Cortex of kidney (tissue), 1 donor: ENCODE results near the gene PBLD.

Source experiments
- DNase-seq: peaks from one replicate; lab custom pipeline; 2025; lab: John Stamatoyannopoulos, UW

Gene PBLD

GRCh38 chr10:68332259-68333057 lies at the start of gene PBLD:
Gene PBLD, minus strand, starts transcription at chr10:68332928. Its CDS starts 26,084 bp downstream, at chr10:68306844.
- no peak for DNase-seq

DNA sequence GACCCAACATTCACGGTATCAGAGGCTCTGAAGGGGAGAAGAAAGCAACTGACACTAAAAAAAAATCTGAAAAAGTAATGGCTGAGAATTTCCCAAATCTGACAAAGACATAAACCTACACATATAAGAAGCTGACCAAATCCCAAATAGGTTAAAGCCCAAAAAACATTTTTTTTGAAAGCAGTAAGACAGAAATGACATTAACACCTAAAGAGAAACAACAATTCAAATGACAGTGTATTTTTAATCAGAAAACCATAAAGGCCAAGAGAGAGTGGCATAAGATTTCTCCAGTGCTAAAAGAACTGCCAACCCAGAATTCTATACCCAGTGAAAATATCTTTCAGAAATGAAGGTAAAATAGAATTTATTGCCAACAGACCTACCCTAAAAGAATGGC lies 38.9 kb upstream of the PBLD start:
- no peak for DNase-seq

GRCh38 chr10:68367121-68367520 lies 34.4 kb upstream of the PBLD start:
- DNase-seq, result no peak

DNA sequence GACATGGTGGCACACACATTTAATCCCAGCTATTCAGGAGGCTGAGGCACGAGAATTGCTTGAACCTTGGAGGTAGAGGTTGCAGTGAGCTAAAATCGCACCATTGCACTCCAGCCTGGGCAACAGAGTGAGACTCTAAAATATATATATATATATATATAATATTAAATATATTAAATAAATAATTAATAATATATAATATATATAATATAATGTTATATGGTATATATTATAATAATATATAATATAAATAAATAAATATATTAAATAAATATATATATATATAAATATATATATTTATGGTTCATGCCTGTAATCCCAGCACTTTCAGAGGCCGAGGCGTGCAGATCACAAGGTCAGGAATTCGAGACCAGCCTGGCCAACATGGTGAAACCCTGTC lies 33.9 kb upstream of the PBLD start:
- DNase-seq, result no peak

DNA sequence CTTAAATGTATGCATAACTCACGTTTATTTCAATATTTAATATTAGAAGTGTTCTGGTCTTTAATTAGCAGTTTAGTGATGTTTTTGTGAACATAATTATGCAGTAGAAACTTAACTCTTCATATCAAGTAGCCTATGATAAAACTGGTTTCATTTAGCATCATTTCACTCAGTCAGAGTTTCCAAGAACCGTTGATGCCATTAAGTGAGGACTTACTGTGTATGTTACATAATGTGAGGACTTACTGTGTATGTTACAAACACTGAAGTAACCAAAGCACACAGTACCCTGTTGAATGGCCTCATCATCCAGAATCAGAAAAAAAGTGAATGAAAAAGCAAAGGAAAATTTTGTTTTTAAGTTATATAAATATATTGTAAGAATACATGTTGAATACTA lies 32.9 kb upstream of the PBLD start:
- no peak for DNase-seq

GRCh38 chr10:68364101-68364886 lies 31.6 kb upstream of the PBLD start:
- DNase-seq, result no peak

DNA sequence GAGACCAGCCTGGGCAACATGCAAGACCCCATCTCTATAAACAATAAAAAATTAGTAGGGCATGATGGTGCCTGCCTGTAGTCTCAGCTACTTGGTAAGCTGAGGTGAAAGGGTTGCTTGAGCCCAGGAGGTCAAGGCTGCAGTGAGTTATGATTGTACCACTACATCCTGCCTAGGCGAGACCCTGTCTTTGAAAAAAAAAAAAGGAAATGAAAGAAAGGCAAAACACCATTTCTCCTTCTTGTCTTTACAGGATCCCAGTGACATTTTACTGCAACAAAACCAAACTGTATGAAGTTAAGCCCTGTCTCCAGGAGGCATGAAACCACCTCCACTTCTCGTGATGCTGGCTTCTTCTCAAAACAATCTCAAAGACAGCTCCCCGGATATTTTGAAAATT lies 29.9 kb upstream of the PBLD start:
- DNase-seq, result no peak

DNA sequence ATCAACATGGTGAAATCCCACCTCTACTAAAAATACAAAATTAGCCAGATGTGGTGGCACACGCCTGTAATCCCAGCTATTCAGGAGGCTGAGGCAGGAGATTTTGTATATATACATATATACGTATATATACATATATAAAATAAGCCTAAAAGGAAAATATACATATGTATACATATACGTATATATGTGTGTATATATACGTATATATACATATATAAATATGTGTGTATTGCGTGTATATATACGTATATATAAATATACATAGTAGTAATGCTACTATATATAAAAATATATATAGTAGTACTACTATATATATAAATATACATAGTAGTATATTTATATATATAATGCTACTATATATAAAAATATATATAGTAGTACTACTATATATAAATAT lies 26.5 kb upstream of the PBLD start:
- no peak for DNase-seq

DNA sequence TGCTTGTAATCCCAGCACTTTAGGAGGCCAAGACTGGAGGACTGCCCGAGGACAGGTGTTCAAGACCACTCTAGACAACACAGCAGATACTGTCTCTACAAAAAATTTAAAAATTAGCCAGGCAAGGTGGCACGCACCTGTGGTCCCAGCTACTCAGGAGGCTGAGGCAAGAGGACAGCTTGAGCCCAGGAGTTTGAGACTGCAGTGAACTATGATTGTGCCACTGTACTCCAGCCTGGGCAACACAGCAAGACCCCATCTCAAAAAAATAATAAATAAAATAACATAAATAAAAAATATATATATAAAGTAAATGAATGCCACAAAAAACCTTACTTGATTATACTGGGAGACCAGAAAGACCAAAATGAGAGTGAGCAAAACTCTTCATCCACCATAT lies 20.8 kb upstream of the PBLD start:
- DNase-seq, result no peak

- no peak for DNase-seq
Measured at GRCh38 chr10:68348265-68348741, 15.6 kb upstream of the PBLD start.

DNA sequence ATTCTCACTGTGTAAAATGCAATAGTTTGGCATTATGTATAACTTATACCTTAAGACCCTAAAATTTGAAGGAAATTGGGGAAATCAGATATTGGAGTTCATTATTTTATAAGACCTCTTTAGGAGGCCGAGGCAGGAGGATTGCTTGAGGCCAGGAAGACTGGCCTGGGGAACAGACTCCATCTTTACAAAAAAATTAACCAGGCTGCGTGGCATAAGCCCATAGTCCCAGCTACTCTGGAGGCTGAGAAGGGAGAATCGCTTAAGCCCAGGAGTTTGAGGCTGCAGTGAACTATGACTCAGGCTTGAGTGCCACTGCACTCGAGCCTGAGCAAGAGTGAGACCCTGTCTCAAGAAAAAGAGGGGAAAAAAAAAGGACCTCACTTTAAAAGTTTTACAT lies 14.0 kb upstream of the PBLD start:
- DNase-seq, result no peak

DNA sequence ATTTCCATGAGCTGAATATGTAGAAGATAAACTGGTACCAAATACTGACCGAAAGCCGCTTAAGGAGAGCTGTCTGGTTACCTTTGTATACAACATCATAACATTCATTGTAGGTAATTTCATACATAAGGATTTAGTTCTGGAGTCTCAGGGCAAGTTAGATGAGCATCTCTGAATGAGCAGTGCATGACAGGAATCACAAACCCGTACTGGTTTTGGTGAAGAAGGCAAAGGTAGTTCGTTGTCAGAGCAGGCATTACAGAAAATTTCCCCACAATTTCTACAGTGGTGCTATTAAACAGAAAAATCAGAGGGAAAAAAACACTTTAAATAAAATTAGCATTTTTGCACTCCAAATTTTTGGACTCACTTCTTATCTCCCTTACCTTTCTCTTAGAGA lies 12.9 kb upstream of the PBLD start:
- no peak for DNase-seq

GRCh38 chr10:68342909-68343516 lies 10.3 kb upstream of the PBLD start:
- no peak for DNase-seq

GRCh38 chr10:68340358-68341080 lies 7.8 kb upstream of the PBLD start:
- DNase-seq, result no peak

DNA sequence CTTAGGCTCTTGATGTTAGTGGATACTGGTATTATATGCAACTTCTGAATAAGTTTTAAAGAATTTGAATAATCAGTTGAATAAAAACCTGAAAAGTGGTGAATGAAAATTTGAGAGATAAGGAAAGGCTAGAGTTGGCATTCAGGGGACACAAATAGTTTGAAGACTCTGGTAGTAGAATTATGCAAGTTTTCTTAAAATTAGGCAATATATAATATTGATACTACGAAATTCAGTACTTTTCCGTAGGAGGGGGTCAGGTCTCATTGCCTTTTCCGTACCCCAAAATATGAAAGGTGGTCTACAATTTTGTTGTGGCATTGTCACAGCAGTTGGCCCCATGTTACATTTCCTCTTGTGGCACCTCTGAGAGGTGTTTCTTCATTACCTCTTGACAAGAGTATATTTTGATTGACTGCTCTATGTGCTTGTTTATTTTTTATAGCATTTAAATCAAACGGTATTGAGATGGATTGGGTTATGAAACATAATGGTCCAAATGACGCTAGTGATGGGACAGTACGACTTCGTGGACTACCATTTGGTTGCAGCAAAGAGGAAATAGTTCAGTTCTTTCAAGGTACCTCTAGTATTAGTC lies 4.1 kb upstream of the PBLD start:
- no peak for DNase-seq

DNA sequence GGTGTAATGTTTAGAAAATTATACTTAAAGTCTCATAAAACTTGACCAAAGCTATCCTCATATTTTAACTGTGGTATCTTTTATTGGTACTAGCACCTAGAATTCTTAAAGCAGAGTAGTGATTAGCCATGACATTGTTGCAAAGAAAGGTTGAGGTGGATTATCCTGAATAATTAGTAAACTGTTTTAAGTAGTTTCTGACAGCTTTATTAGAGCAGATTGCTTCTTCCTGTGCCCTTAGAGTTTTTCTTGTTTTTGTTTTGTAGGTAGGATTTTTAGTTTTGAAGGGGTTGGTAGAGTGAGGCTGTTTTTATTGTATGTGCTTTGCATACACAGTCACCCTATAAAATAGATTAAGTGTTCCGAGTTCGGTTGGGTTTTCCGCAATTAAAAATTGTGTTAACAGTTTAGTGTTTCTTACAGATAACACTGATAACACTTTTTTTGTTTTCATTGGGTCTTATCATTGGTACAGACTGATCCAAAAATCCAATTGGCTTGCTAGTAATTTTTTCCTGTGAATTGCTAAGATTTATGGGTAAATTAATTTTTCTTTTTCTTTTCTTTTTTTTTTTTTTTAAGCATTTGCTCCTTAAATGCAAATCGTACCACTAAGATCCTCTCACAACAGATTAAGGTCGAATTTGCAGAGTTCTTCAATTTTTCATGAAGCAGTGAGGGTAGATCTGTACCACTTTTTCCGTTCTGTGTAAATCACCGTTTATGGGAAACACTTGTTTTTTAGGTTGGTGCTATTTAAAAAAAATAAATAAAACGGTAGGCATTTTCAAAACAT lies 2.1 kb upstream of the PBLD start:
- DNase-seq, result no peak

- DNase-seq, result no peak
Measured at GRCh38 chr10:68333440-68334431, 1.0 kb upstream of the PBLD start.

DNA sequence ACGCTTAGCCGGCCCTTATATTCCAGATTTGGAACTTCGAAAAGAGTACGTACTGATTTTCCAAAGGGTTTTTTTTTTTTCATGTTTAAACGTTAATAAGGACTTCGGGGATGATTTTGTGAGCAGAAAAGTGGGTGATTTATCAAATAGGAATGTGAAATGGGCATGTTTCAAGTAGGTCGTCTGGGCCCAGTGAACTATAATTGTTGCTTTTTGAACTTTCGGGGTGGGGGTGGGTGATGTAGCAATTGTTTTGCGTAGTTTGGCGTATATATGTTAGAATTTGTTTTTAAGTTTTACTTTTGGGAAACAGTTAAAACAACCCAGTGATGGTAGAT lies 299 bp upstream of the PBLD start:
- no peak for DNase-seq

DNA sequence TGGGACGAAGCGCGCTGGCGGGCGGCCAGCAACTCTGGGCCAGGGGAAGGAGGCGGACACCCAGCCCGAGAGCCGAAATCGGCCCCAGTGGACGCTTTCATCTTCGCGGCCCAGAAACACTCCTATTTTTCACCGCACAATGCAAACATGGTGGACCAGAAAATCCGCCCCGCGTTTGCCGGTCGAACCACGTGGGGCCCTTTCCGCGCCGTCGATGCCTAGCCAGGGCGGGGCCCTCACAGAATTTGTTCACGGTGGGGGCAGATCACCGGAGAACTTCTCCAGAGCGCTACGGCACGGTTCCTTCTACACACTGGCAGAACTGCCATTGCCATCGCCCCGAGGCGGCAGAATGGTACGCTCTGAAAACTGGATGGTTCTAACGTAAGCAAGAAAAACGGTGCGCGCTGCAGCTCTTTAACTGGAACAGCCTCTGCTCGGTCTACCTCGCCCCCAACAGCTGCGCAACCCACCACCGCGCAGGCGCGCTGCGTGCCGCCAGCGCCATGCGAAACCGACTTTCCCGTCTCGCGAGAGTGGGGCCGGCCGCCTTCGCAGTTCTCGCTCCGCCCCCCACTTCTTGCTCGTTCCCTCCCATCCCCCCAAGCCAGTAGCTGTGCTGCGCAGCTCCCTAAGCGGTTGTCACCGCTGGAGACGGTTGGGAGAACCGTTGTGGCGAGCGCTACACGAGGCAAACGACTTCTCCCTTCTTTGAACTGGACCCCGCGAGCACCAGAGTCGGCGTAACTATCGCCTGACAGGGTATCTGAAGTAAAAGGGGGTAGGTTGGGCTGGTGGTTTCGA lies 1.1 kb downstream of the PBLD start, which contains the start of gene HNRNPH3:
HNRNPH3 (plus strand) TSS at position 610 of the 804 bp plus-strand sequence. CDS start 5,158 bp downstream, outside the sequence.
- peak; percentile 49 for DNase-seq
